Sigmoid colon (tissue), 7 donors: Measurements from ENCODE around the gene ENKUR. TPM values are rescaled to one million over a fixed set of nuclear protein-coding genes. Genes with fewer than 3 reads are reported as not detected.

Experiments used
- DNase-seq: peaks from one replicate; pipeline ENCODE4 v3.0.0-alpha.2; 2019
- H3K27ac ChIP-seq, 4 donors: fragments of 200-600 bp; sonication (generic); one replicate each; pipeline ENCODE4 v1.5.1; 2016 to 2019; ENCODE audit warnings: mild to moderate bottlenecking in 1 of 4
- H3K27me3 ChIP-seq, 3 donors: fragments of 200-600 bp; sonication (generic); one replicate each; pipeline ENCODE4 v1.5.1; 2019; ENCODE audit warnings: mild to moderate bottlenecking in 1 of 3
- H3K36me3 ChIP-seq, 4 donors: fragments of 200-600 bp; sonication (generic); one replicate each; pipeline ENCODE4 v1.5.1; 2016 to 2019
- H3K4me1 ChIP-seq, 4 donors: fragments of 200-600 bp; sonication (generic); one replicate each; pipeline ENCODE4 v1.5.1; 2017 to 2019
- H3K4me3 ChIP-seq, 4 donors: fragments of 200-600 bp; sonication (generic); one replicate each; pipeline ENCODE4 v1.5.1; 2017 to 2019; ENCODE audit warnings: mild to moderate bottlenecking in 2 of 4, moderate library complexity in 1 of 4
- H3K9me3 ChIP-seq, 4 donors: fragments of 200-600 bp in 3 of 4; sonication (generic) in 3 of 4; one replicate each; pipeline versions ENCODE4 v1.5.1 to v1.6.1; 2013 to 2019
- CTCF ChIP-seq, 4 experiments: fragments of 450-650 bp in 3 of 4; fragments of 200-600 bp in 1 of 4; IDR thresholded peaks; one replicate each; pipeline ENCODE4 v1.5.1; 2016 to 2019; ENCODE audit warnings: antibody characterized with exemption in 4 of 4, mild to moderate bottlenecking in 3 of 4, moderate library complexity in 2 of 4
- EP300 ChIP-seq, 4 donors: sonication (generic); formaldehyde crosslinking; IDR thresholded peaks; one replicate each; pipeline ENCODE4 v1.6.1; 2017; ENCODE audit warnings: antibody characterized with exemption in 4 of 4
- POLR2A ChIP-seq, 2 donors: fragments of 450-650 bp; IDR thresholded peaks; one replicate each; pipeline ENCODE4 v1.6.1; 2016; ENCODE audit warnings: antibody characterized with exemption in 2 of 2, mild to moderate bottlenecking in 2 of 2, moderate library complexity in 2 of 2
- POLR2AphosphoS5 ChIP-seq, 4 donors: sonication (generic); formaldehyde crosslinking; IDR thresholded peaks; one replicate each; pipeline ENCODE4 v1.6.1; 2017; ENCODE audit warnings: antibody characterized with exemption in 4 of 4
- WGBS, 2 donors: extraction: QIAGEN DNeasy Blood & Tissue Kit; methylation state at CpG; one replicate each; pipeline ENCODE4 v1.1.7; 2013; 5-methylcytosine and 5-hydroxymethylcytosine counted together
- intact Hi-C: fragments of 100-400 bp; cut with DNase I; formaldehyde crosslinking; loops from one replicate; pipeline ENCODE4 v1.15.1; 2023
- polyA plus RNA-seq, 3 donors: library from polyadenylated mRNA; stranded (reverse); fragments of 200-250 nt; gene quantifications; one replicate each; pipeline ENCODE4 v1.2.3, GENCODE V29; 2013
- total RNA-seq, 4 donors: library from RNA; depleted of rRNA; stranded (reverse); fragments of >200 nt; gene quantifications; one replicate each; pipeline ENCODE4 v1.1.0, GENCODE V29; 2016
- donor health status: healthy with polysubstance abuse.
- donor health status: Bipolar disorder and iron deficiency.
- donor health status: healthy.

Gene ENKUR
- not detected for total RNA-seq
- under 1 TPM in 2 of 3 donors, not detected in 1; under 0.01 to 0.60 TPM for polyA plus RNA-seq

DNA sequence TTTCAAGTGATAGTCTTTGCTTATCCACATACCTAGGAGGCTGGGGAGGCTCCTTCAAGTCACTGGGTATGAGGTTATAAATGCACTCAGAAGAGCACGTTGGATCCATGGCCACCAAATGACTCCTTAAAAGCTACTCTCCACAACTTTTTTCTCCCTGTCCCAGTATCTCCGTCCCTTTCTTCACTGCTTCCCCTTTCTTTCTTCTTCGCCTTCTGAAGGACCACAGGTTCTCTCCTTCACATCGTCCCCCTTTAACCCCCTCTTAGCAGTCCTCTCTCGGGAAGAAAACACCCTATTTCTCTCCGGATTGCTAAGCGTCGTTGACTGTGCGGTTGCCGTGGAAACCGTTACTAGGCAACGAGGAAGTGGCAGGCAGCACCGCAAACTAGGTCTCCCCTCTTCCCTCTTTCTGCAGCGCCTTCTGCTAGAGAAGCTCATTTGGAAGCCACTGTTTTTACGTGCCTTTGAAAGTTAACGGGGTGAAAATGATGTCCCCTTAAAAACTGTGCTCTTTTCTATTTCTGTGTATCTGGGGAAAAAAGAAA, at the start of gene ENKUR:
TSS of gene ENKUR (minus strand) at position 331 of the 548 bp plus-strand sequence. CDS start at position 109, 222 bp downstream.
- no peaks in the 10 kb centered on the region for H3K27me3 ChIP-seq
- peak within 1 kb of the TSS; percentile 54 to 70 (median 68) for H3K4me3 ChIP-seq
- peak; percentile 96 for DNase-seq
- no peaks in the 10 kb centered on the region for H3K9me3 ChIP-seq
- H3K36me3 ChIP-seq = no peaks in the 10 kb centered on the region
- peak within 1 kb of the TSS; percentile 86 to 96 (median 91) for H3K27ac ChIP-seq
- intact Hi-C loops = loop anchor here (2.0 to 10.0 kb wide), 5 partner anchors 64 to 1921 kb away; partner anchors contain the start of genes MSRB2, OTUD1 and PRTFDC1
- 0% methylated on average over 16 of the region's 16 CpGs for WGBS, 2 donors
- TF ChIP-seq EP300 (IDR thresholded peaks at IDR 0.05) (no peak), POLR2AphosphoS5 (IDR thresholded peaks at IDR 0.05) (no peak), CTCF (IDR thresholded peaks at IDR 0.05) (no peak), POLR2A (IDR thresholded peaks at IDR 0.05) (no peak)
- H3K4me1 ChIP-seq = peaks cover 0 to 16% (median 9%) of the 10 kb centered on the region in 4 donors

DNA sequence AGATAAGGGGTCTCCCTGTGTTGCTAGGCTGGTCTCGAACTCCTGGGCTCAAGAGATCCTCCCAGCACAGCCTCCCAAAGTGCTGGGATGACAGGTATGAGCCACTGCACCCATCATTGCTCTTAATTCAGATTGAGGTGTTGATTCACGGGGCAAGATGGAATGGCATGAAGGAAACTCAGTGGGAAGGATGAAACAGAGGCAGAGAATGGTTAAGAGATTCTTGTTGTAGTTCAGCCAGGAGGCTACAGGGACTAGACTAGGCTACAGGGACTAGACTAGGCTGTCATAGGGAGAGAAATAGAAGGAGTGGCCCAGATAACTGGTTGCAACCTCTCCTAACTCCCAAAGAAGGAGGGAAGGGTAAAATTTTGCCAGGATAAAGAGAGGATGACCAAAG, 48.4 kb upstream of the ENKUR start:
- WGBS, 2 donors = 83 to 91% methylated on average over 2 of the region's 2 CpGs
- Histone ChIP-seq H3K27me3 (no peaks in the 10 kb centered on the region), H3K9me3 (no peaks in the 10 kb centered on the region), H3K4me1 (no peaks in the 10 kb centered on the region), H3K4me3 (no peak overlapping the region), H3K27ac (no peak overlapping the region), H3K36me3 (no peaks in the 10 kb centered on the region)
- DNase-seq = no peak
- TF ChIP-seq POLR2AphosphoS5 (IDR thresholded peaks at IDR 0.05) (no peak), CTCF (IDR thresholded peaks at IDR 0.05) (no peak), EP300 (IDR thresholded peaks at IDR 0.05) (no peak), POLR2A (IDR thresholded peaks at IDR 0.05) (no peak)
- intact Hi-C loops = no loop called here

- H3K27me3 ChIP-seq = no peaks in the 10 kb centered on the region
- H3K4me3 ChIP-seq = no peak overlapping the region
- no peaks in the 10 kb centered on the region for H3K36me3 ChIP-seq
- H3K27ac ChIP-seq = no peak overlapping the region
- WGBS, 2 donors = 95 to 96% methylated on average over 8 of the region's 8 CpGs
- no peaks in the 10 kb centered on the region for H3K9me3 ChIP-seq
- DNase-seq = no peak
- H3K4me1 ChIP-seq = no peaks in the 10 kb centered on the region
- TF ChIP-seq EP300 (IDR thresholded peaks at IDR 0.05) (no peak), POLR2A (IDR thresholded peaks at IDR 0.05) (no peak), POLR2AphosphoS5 (IDR thresholded peaks at IDR 0.05) (no peak), CTCF (IDR thresholded peaks at IDR 0.05) (no peak)
- intact Hi-C loops = no loop called here
Observed at GRCh38 chr10:25063644-25064043, 47.7 kb upstream of the ENKUR start.

DNA sequence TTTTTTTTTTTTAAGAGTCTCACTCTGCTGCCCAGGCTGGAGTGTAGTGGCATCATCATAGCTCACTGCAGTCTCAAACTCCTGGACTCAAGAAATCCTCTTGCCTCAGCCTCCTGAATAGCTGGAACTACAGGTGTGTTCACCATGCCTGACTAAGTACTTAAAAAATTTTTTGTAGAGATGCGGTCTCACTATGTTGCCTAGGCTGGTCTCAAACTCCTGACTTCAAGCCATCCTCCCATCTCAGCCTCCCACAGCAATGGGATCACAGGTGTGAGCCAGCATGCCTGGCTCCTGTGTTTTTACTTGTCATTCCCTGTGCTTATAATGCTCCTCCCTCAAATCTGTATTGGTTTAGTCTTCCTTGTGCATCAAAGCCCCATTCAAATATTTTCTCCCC, 47.2 kb upstream of the ENKUR start:
- Histone ChIP-seq H3K36me3 (no peaks in the 10 kb centered on the region), H3K27me3 (no peaks in the 10 kb centered on the region), H3K4me3 (no peak overlapping the region), H3K27ac (no peak overlapping the region), H3K4me1 (no peaks in the 10 kb centered on the region), H3K9me3 (no peaks in the 10 kb centered on the region)
- TF ChIP-seq CTCF (IDR thresholded peaks at IDR 0.05) = no peak
- TF ChIP-seq POLR2AphosphoS5 (IDR thresholded peaks at IDR 0.05) = no peak
- no peak for TF ChIP-seq POLR2A (IDR thresholded peaks at IDR 0.05)
- no peak for TF ChIP-seq EP300 (IDR thresholded peaks at IDR 0.05)
- 96 to 98% methylated on average over 1 of the region's 1 CpG for WGBS, 2 donors
- intact Hi-C loops = no loop called here
- no peak for DNase-seq
